GM18873 (cell line): ENCODE data around the gene TNNI2.

ENCODE experiments used
- ATAC-seq: cut with Tn5 transposase; IDR thresholded peaks from one replicate; pipeline ENCODE4 v1.9.1; 2021; ENCODE audit warnings: mild to moderate bottlenecking, moderate library complexity, moderate number of reproducible peaks; ENCODE audit not compliant: unreplicated experiment, low FRiP score

TNNI2 gene

GRCh38 chr11:1857064-1857463, 18.3 kb downstream of the TNNI2 start:
- no peak for ATAC-seq

- ATAC-seq = no peak
Measured at GRCh38 chr11:1858154-1858553, 19.4 kb downstream of the TNNI2 start.

- ATAC-seq = no peak
Measured at GRCh38 chr11:1858576-1858975, 19.8 kb downstream of the TNNI2 start.

GRCh38 chr11:1859004-1859403, 20.2 kb downstream of the TNNI2 start:
- no peak for ATAC-seq

- no peak for ATAC-seq
Measured at GRCh38 chr11:1860108-1860507, 21.3 kb downstream of the TNNI2 start.

GRCh38 chr11:1861435-1862411, 22.9 kb downstream of the TNNI2 start:
- no peak for ATAC-seq

GRCh38 chr11:1862588-1863351, 24.0 kb downstream of the TNNI2 start:
- ATAC-seq = no peak

GRCh38 chr11:1863352-1864216, 24.8 kb downstream of the TNNI2 start:
- no peak for ATAC-seq

- no peak for ATAC-seq
Measured at GRCh38 chr11:1864231-1864630, 25.4 kb downstream of the TNNI2 start.

GRCh38 chr11:1864831-1865665, 26.3 kb downstream of the TNNI2 start:
- no peak for ATAC-seq

- ATAC-seq = no peak
Measured at GRCh38 chr11:1866226-1866625, 27.4 kb downstream of the TNNI2 start.

GRCh38 chr11:1866776-1867175, 28.0 kb downstream of the TNNI2 start:
- no peak for ATAC-seq

GRCh38 chr11:1867381-1867780, 28.6 kb downstream of the TNNI2 start:
- no peak for ATAC-seq

- ATAC-seq = no peak
Measured at GRCh38 chr11:1868056-1868635, 29.4 kb downstream of the TNNI2 start.

GRCh38 chr11:1868636-1869291, 30.0 kb downstream of the TNNI2 start:
- no peak for ATAC-seq

- no peak for ATAC-seq
Measured at GRCh38 chr11:1869427-1870325, 30.9 kb downstream of the TNNI2 start.

- ATAC-seq = no peak
Measured at GRCh38 chr11:1870326-1870696, 31.5 kb downstream of the TNNI2 start.
